Stomach smooth muscle (tissue), 2 donors: Measurements from ENCODE around the gene GAS5.
A peak's percentile ranks its signal among the peaks of the same experiment; 100 is the strongest.

Source experiments
- H3K27ac ChIP-seq: one replicate; pipeline ENCODE4 v1.7.0; 2013; ENCODE audit warnings: mild to moderate bottlenecking, low read length, inconsistent platforms
- H3K27me3 ChIP-seq, 2 donors: one replicate each; pipeline ENCODE4 v1.7.0; 2013; ENCODE audit warnings: low read length in 2 of 2; ENCODE audit not compliant: insufficient read depth in 2 of 2, control insufficient read depth in 1 of 2
- H3K36me3 ChIP-seq, 2 donors: one replicate each; pipeline ENCODE4 v1.7.0; 2013; ENCODE audit warnings: low read length in 2 of 2; ENCODE audit not compliant: control insufficient read depth in 2 of 2, insufficient read depth in 2 of 2
- H3K4me1 ChIP-seq: one replicate; pipeline ENCODE4 v1.7.0; 2013; ENCODE audit warnings: low read length; ENCODE audit not compliant: control insufficient read depth, insufficient read depth
- H3K4me3 ChIP-seq, 2 donors: one replicate each; pipeline ENCODE4 v1.7.0; 2013; ENCODE audit warnings: low read length in 2 of 2
- H3K9ac ChIP-seq, 2 donors: one replicate each; pipeline ENCODE4 v1.7.0; 2013; ENCODE audit warnings: low read length in 2 of 2, mild to moderate bottlenecking in 1 of 2
- H3K9me3 ChIP-seq, 2 donors: one replicate each; pipeline ENCODE4 v1.7.0; 2013; ENCODE audit warnings: low read length in 2 of 2; ENCODE audit not compliant: control insufficient read depth in 2 of 2
- donor health status: healthy.
- donor health status: Pancreatic carcinoma.

Gene GAS5

GRCh38 chr1:173870252-173871075 lies 2.7 kb upstream of the GAS5 start:
- Histone ChIP-seq H3K27me3 (no peaks in the 10 kb centered on the region), H3K9me3 (no peaks in the 10 kb centered on the region), H3K9ac (no peak overlapping the region), H3K27ac (no peak overlapping the region), H3K4me1 (peaks cover 6% of the 10 kb centered on the region), H3K4me3 (no peak overlapping the region), H3K36me3 (peaks cover 12 to 16% of the 10 kb centered on the region in 2 donors)

GRCh38 chr1:173869021-173869359 lies 1.2 kb upstream of the GAS5 start:
- H3K36me3 ChIP-seq = peaks cover 25% of the 10 kb centered on the region in 2 donors
- no peaks in the 10 kb centered on the region for H3K27me3 ChIP-seq

GRCh38 chr1:173868266-173869020 lies 654 bp upstream of the GAS5 start, which contains the start of gene ZBTB37:
TSS of gene ZBTB37 (plus strand) at chr1:173868380. CDS start at chr1:173870226, 1,846 bp downstream.
- Histone ChIP-seq H3K4me1 (peaks cover 6% of the 10 kb centered on the region), H3K9ac (peak within 1 kb of the TSS; percentile 73 to 80), H3K9me3 (no peaks in the 10 kb centered on the region), H3K27ac (peak within 1 kb of the TSS; percentile 90), H3K4me3 (peak within 1 kb of the TSS; percentile 92 to 99), H3K36me3 (peaks cover 30% of the 10 kb centered on the region in 2 donors), H3K27me3 (no peaks in the 10 kb centered on the region)

More at GRCh38 chr1:173869021-173869359, 1.2 kb upstream of the GAS5 start:
- Histone ChIP-seq H3K4me1 (peaks cover 6% of the 10 kb centered on the region), H3K9me3 (no peaks in the 10 kb centered on the region), H3K4me3 (peak overlapping the region; percentile 92 to 99), H3K27ac (peak overlapping the region; percentile 90), H3K9ac (peak overlapping the region; percentile 71 to 73)

GRCh38 chr1:173867141-173867752 lies 542 bp downstream of the GAS5 start:
- Histone ChIP-seq H3K9ac (peak overlapping the region; percentile 73 to 80), H3K4me3 (peak overlapping the region; percentile 92 to 99), H3K27ac (peak overlapping the region; percentile 90), H3K4me1 (peaks cover 6% of the 10 kb centered on the region), H3K36me3 (peaks cover 35 to 37% of the 10 kb centered on the region in 2 donors), H3K9me3 (no peaks in the 10 kb centered on the region), H3K27me3 (no peaks in the 10 kb centered on the region)

GRCh38 chr1:173866413-173867115 lies 1.2 kb downstream of the GAS5 start:
- H3K27me3 ChIP-seq = no peaks in the 10 kb centered on the region
- H3K27ac ChIP-seq = peak overlapping the region; percentile 90
- H3K9me3 ChIP-seq = no peaks in the 10 kb centered on the region
- H3K4me1 ChIP-seq = peaks cover 6% of the 10 kb centered on the region
- peak overlapping the region; percentile 92 to 99 for H3K4me3 ChIP-seq
- H3K9ac ChIP-seq = peak overlapping the region in 1 of 2 donors; percentile 73
- H3K36me3 ChIP-seq = peaks cover 35 to 37% of the 10 kb centered on the region in 2 donors

- H3K27ac ChIP-seq = no peak overlapping the region
These were observed 2.2 kb downstream of the GAS5 start for GRCh38 chr1:173865468-173866164.

GRCh38 chr1:173864179-173864867 lies 3.5 kb downstream of the GAS5 start:
- no peak overlapping the region for H3K4me3 ChIP-seq
- no peaks in the 10 kb centered on the region for H3K27me3 ChIP-seq
- no peaks in the 10 kb centered on the region for H3K9me3 ChIP-seq
- H3K9ac ChIP-seq = no peak overlapping the region
- H3K4me1 ChIP-seq = peaks cover 6% of the 10 kb centered on the region
- peaks cover 26 to 27% of the 10 kb centered on the region in 2 donors for H3K36me3 ChIP-seq
- no peak overlapping the region for H3K27ac ChIP-seq

More at GRCh38 chr1:173865468-173866164, 2.2 kb downstream of the GAS5 start:
- H3K36me3 ChIP-seq = peaks cover 28 to 31% of the 10 kb centered on the region in 2 donors
- H3K4me3 ChIP-seq = no peak overlapping the region
- H3K9ac ChIP-seq = no peak overlapping the region
- no peaks in the 10 kb centered on the region for H3K27me3 ChIP-seq
- H3K9me3 ChIP-seq = no peaks in the 10 kb centered on the region
- H3K4me1 ChIP-seq = peaks cover 6% of the 10 kb centered on the region

- peaks cover 6% of the 10 kb centered on the region for H3K4me1 ChIP-seq
- H3K9ac ChIP-seq = no peak overlapping the region
- no peaks in the 10 kb centered on the region for H3K27me3 ChIP-seq
- H3K27ac ChIP-seq = no peak overlapping the region
- no peak overlapping the region for H3K4me3 ChIP-seq
- H3K36me3 ChIP-seq = peaks cover 26 to 27% of the 10 kb centered on the region in 2 donors
- H3K9me3 ChIP-seq = no peaks in the 10 kb centered on the region
These were observed 4.3 kb downstream of the GAS5 start for GRCh38 chr1:173863224-173864161.

- H3K4me3 ChIP-seq = no peak overlapping the region
- H3K27ac ChIP-seq = no peak overlapping the region
- no peak overlapping the region for H3K9ac ChIP-seq
- H3K36me3 ChIP-seq = peaks cover 26 to 28% of the 10 kb centered on the region in 2 donors
- peaks cover 6% of the 10 kb centered on the region for H3K4me1 ChIP-seq
- no peaks in the 10 kb centered on the region for H3K9me3 ChIP-seq
- no peaks in the 10 kb centered on the region for H3K27me3 ChIP-seq
These were observed 5.0 kb downstream of the GAS5 start for GRCh38 chr1:173862769-173863223.
